22Rv1 (cell line): ENCODE results near the gene SUZ12.

Experiments
- CTCF ChIP-seq: fragments of 450-650 bp; IDR thresholded peaks from 2 replicates; pipeline ENCODE4 v1.5.1; 2017; ENCODE audit warnings: mild to moderate bottlenecking
- ZFX ChIP-seq: fragments of 450-650 bp; IDR thresholded peaks from 2 replicates; pipeline ENCODE4 v1.6.1; 2017; ENCODE audit warnings: antibody characterized with exemption, borderline replicate concordance

GRCh38 chr17:31916491-31917064 lies 20.2 kb upstream of the SUZ12 start:
- TF ChIP-seq CTCF (no peak), ZFX (no peak)
